GM21576 (cell line): Measurements from ENCODE around the gene STH.

Source experiments
- ATAC-seq: cut with Tn5 transposase; IDR thresholded peaks from one replicate; pipeline ENCODE4 v1.9.1; 2021; ENCODE audit warnings: mild to moderate bottlenecking, moderate library complexity; ENCODE audit not compliant: unreplicated experiment

The STH gene

GRCh38 chr17:45983614-45984310 lies 15.3 kb upstream of the STH start:
- ATAC-seq = no peak

GRCh38 chr17:45984368-45984767 lies 14.7 kb upstream of the STH start:
- no peak for ATAC-seq

GRCh38 chr17:45985447-45985846 lies 13.6 kb upstream of the STH start:
- ATAC-seq = no peak

DNA sequence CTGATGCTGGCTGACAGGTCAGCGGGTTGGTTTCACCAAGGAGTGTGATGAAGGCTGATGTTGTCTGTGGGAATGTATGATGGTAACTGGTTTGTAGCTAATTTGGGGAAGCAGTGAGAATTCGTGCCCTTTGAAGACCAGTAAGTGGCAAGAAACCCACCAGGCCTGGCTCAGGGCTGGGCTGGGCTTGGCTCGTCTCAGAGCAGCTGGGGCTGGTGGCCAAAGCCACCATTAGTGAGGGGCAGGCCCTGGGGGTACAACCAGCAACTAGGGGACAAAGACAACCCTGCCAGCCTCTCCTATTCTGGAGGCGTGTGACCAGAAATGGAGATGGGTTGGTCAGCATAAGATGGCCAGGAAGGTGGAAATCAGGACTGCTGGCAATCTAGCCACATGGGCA lies 13.0 kb upstream of the STH start:
- no peak for ATAC-seq

DNA sequence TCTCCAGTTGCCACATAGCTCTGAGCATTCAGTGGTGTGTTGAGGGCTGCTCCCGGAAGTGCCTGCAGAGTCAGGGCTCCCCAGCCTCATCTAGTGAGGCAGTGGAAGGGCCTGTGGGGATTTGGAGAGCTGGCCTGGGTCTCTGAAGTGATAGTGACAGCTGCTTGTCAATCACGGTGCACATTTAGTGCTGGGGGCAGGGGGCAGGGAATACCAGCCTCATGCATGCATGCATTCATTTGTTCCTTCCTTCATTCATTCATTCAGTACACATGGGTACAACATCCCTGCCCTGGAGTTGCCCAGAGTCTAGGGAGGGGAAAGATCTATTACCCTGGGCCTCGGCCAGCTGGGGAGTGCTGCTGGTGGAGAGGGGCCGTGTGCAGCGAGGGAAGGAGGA lies 11.3 kb upstream of the STH start:
- ATAC-seq = no peak

DNA sequence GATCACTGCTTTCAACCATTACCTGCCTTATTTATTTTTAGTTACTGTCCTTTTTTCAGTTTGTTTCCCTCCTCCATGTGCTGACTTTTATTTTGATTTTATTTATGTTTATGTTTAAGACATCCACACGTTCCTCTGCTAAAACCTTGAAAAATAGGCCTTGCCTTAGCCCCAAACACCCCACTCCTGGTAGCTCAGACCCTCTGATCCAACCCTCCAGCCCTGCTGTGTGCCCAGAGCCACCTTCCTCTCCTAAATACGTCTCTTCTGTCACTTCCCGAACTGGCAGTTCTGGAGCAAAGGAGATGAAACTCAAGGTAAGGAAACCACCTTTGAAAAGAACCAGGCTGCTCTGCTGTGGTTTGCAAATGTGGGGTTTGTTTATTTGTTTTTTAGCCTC lies 9.3 kb upstream of the STH start:
- no peak for ATAC-seq

DNA sequence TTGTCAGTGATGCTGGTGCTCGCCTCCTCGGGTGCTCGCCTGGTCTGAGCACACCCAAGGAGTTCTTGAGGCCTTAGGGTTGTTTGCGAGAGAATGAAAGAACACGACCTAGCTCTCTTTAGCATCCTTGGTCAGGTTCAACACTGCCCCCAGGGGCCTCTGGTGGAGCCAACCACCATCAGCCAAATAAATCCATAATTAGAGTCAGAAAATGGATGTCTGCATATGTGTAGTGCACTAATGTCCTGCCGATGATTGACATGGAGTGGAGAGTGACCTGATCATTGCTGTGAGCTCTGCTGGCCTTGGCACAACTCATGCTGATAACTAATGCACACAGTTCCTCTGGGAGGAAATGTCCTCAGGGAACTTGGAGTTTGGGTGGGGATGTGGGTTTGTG lies 8.2 kb upstream of the STH start:
- ATAC-seq = no peak

DNA sequence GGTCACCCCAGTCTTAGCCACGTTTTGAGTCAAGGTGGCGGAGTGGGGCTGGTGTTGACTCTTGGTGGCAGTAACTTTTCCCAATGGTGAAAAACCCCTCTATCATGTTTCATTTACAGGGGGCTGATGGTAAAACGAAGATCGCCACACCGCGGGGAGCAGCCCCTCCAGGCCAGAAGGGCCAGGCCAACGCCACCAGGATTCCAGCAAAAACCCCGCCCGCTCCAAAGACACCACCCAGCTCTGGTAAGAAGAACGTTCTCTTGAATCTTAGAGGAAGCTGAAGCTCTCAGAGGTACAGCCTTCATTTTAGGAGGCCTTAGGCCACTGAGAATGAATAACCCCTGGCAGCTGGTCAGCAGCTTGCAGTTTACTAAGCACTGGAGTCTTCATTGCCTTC lies 7.7 kb upstream of the STH start:
- ATAC-seq = no peak

DNA sequence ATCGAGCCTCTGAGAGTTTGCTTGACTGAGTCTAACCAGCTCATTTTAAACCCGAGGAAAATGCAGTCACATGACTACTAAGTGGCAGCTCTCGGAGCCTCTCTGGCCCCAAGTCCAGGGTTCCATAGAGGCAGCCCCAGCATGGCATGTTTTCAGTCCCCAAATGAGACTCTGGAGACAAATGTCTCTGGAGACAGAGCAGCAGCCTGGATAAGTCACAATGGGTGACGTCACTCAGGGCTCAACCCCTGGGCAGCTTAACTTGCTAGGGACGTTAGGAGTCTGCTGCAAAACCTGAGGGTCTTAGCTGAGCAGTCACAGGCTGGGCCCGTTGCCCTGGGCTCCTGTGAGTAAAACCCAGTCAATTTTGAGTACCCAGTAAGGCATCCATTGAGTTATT lies 6.9 kb upstream of the STH start:
- ATAC-seq = no peak

- no peak for ATAC-seq
Observed at GRCh38 chr17:45992904-45993303, 6.1 kb upstream of the STH start.

- ATAC-seq = no peak
Observed at GRCh38 chr17:45993962-45994627, 5.0 kb upstream of the STH start.

DNA sequence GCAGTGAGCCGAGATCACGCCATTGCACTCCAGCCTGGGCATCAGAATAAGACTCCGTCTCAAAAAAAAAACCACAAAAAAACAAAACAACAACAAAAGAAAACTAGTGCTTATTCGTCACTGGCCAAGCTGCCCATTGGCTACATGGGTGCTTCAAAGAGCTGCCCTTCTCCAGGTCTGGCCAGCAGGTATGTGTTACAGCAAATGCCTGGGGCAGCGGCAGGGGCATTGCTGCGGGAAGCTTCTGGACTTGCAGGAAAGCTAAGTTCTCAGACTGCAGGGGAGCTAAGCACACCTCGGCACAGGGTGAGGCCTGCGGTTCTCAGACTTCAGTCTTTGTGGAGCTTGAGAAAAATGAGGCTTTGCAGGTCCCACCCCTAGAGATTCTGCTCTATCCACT lies 4.1 kb upstream of the STH start:
- ATAC-seq = no peak

GRCh38 chr17:45995627-45996270 lies 3.3 kb upstream of the STH start:
- ATAC-seq = no peak

DNA sequence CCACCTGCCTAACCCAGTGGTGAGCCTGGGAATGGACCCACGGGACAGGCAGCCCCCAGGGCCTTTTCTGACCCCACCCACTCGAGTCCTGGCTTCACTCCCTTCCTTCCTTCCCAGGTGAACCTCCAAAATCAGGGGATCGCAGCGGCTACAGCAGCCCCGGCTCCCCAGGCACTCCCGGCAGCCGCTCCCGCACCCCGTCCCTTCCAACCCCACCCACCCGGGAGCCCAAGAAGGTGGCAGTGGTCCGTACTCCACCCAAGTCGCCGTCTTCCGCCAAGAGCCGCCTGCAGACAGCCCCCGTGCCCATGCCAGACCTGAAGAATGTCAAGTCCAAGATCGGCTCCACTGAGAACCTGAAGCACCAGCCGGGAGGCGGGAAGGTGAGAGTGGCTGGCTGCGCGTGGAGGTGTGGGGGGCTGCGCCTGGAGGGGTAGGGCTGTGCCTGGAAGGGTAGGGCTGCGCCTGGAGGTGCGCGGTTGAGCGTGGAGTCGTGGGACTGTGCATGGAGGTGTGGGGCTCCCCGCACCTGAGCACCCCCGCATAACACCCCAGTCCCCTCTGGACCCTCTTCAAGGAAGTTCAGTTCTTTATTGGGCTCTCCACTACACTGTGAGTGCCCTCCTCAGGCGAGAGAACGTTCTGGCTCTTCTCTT lies 2.6 kb upstream of the STH start:
- ATAC-seq = no peak

- no peak for ATAC-seq
Observed at GRCh38 chr17:45997166-45997565, 1.9 kb upstream of the STH start.

GRCh38 chr17:45997624-45998023 lies 1.4 kb upstream of the STH start:
- no peak for ATAC-seq

- ATAC-seq = no peak
Observed at GRCh38 chr17:45999900-46000290, 845 bp downstream of the STH start.

DNA sequence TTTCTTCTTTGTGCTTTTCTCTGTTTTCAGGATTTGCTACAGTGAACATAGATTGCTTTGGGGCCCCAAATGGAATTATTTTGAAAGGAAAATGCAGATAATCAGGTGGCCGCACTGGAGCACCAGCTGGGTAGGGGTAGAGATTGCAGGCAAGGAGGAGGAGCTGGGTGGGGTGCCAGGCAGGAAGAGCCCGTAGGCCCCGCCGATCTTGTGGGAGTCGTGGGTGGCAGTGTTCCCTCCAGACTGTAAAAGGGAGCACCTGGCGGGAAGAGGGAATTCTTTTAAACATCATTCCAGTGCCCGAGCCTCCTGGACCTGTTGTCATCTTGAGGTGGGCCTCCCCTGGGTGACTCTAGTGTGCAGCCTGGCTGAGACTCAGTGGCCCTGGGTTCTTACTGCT lies 1.2 kb downstream of the STH start:
- ATAC-seq = no peak

GRCh38 chr17:46000757-46001156 lies 1.7 kb downstream of the STH start:
- no peak for ATAC-seq

- no peak for ATAC-seq
Observed at GRCh38 chr17:46001390-46002310, 2.6 kb downstream of the STH start.
